Neural progenitor cell (in vitro differentiated cells): ENCODE measurements around the gene TRAPPC6A. TPM values are rescaled to one million over a fixed set of nuclear protein-coding genes. Genes with fewer than 3 reads are reported as not detected.

ENCODE experiments used
- DNase-seq: peaks from one replicate; pipeline ENCODE4 v3.0.0-alpha.2; 2016; ENCODE audit warnings: low spot score
- H2AFZ ChIP-seq: fragments of 200-600 bp; sonication (generic); replicated peaks from 2 replicates; pipeline ENCODE4 v1.6.1; 2016; ENCODE audit warnings: antibody characterized with exemption
- H3F3A ChIP-seq: fragments of 200-600 bp; sonication (generic); 2 replicates; pipeline ENCODE4 v1.6.1; 2016; ENCODE audit warnings: antibody characterized with exemption, low read depth
- H3K27ac ChIP-seq: fragments of 200-600 bp; sonication (generic); 2 replicates; pipeline ENCODE4 v1.5.1; 2016; ENCODE audit warnings: mild to moderate bottlenecking
- H3K27me3 ChIP-seq: fragments of 200-600 bp; sonication (generic); 2 replicates; pipeline ENCODE4 v1.6.1; 2016; ENCODE audit warnings: mild to moderate bottlenecking, moderate library complexity
- H3K36me3 ChIP-seq: fragments of 200-600 bp; sonication (generic); 2 replicates; pipeline ENCODE4 v1.5.1; 2016
- H3K4me1 ChIP-seq: fragments of 200-600 bp; sonication (generic); 2 replicates; pipeline ENCODE4 v1.6.1; 2016; ENCODE audit warnings: mixed run types
- H3K4me2 ChIP-seq: fragments of 200-600 bp; sonication (generic); 2 replicates; pipeline ENCODE4 v1.6.1; 2016
- H3K4me3 ChIP-seq: fragments of 200-600 bp; sonication (generic); 2 replicates; pipeline ENCODE4 v1.5.1; 2016
- H3K79me2 ChIP-seq: fragments of 200-600 bp; sonication (generic); 2 replicates; pipeline ENCODE4 v1.6.1; 2016; ENCODE audit warnings: low read depth
- H3K9ac ChIP-seq: fragments of 200-600 bp; sonication (generic); 2 replicates; pipeline ENCODE4 v1.6.1; 2016
- H3K9me3 ChIP-seq: fragments of 200-600 bp; sonication (generic); 2 replicates; pipeline ENCODE4 v1.5.1; 2016; ENCODE audit warnings: low read depth
- H4K20me1 ChIP-seq: fragments of 200-600 bp; sonication (generic); 2 replicates; pipeline ENCODE4 v1.6.1; 2016; ENCODE audit warnings: low read depth
- H3K27ac Mint-ChIP-seq: 3 replicates; pipeline ENCODE4 v1.8.0; 2021; ENCODE audit warnings: mixed read lengths
- H3K27me3 Mint-ChIP-seq: 2 replicates; pipeline ENCODE4 v1.8.0; 2022; ENCODE audit warnings: low read depth, mild to moderate bottlenecking, inconsistent platforms, moderate library complexity, mixed read lengths; ENCODE audit not compliant: insufficient read depth
- H3K36me3 Mint-ChIP-seq: 3 replicates; pipeline ENCODE4 v1.8.0; 2021; ENCODE audit warnings: mixed read lengths
- H3K4me1 Mint-ChIP-seq: 3 replicates; pipeline ENCODE4 v1.8.0; 2021; ENCODE audit warnings: mixed read lengths
- H3K4me3 Mint-ChIP-seq: 3 replicates; pipeline ENCODE4 v1.8.0; 2021; ENCODE audit warnings: mild to moderate bottlenecking, moderate library complexity, mixed read lengths
- H3K9me3 Mint-ChIP-seq: 3 replicates; pipeline ENCODE4 v1.8.0; 2020; ENCODE audit warnings: mixed read lengths
- CTCF ChIP-seq: fragments of 200-600 bp; sonication (generic); IDR thresholded peaks from 2 replicates; pipeline ENCODE4 v1.5.1; 2017; ENCODE audit warnings: antibody characterized with exemption, mild to moderate bottlenecking
- EZH2 ChIP-seq: fragments of 200-600 bp; sonication (generic); IDR thresholded peaks from 2 replicates; pipeline ENCODE4 v1.6.1; 2017; ENCODE audit warnings: antibody characterized with exemption, mild to moderate bottlenecking, moderate library complexity
- EZH2phosphoT487 ChIP-seq: fragments of 200-600 bp; sonication (generic); IDR thresholded peaks from 2 replicates; pipeline ENCODE4 v1.6.1; 2017; ENCODE audit warnings: antibody characterized with exemption
- total RNA-seq: library from RNA; depleted of rRNA; stranded (reverse); fragments of >200 nt; gene quantifications from 2 replicates; pipeline ENCODE4 v1.2.3, GENCODE V29; 2015; ENCODE audit warnings: low replicate concordance

TRAPPC6A gene
- total RNA-seq, 1 donor from 2014 or later, result 24.7 TPM

- Mint-ChIP-seq H3K9me3 (peaks cover 4% of the 10 kb centered on the region), H3K27ac (no peak overlapping the region), H3K36me3 (no peaks in the 10 kb centered on the region), H3K4me3 (no peak overlapping the region), H3K4me1 (no peaks in the 10 kb centered on the region), H3K27me3 (peaks cover 2% of the 10 kb centered on the region)
- no peak overlapping the region for H3K4me2 ChIP-seq
- H3F3A ChIP-seq, result peaks cover 2% of the 10 kb centered on the region
- H3K27ac ChIP-seq, result no peak overlapping the region
- TF ChIP-seq EZH2phosphoT487, result no peak
- no peak for TF ChIP-seq EZH2
- peak; percentile 72 for TF ChIP-seq CTCF
- peak overlapping the region; percentile 55 for H2AFZ ChIP-seq
- H3K4me1 ChIP-seq, result no peaks in the 10 kb centered on the region
- H3K9ac ChIP-seq, result no peak overlapping the region
- H3K36me3 ChIP-seq, result no peaks in the 10 kb centered on the region
- DNase-seq, result peak; percentile 77
- no peaks in the 10 kb centered on the region for H4K20me1 ChIP-seq
- H3K9me3 ChIP-seq, result no peaks in the 10 kb centered on the region
- H3K4me3 ChIP-seq, result no peak overlapping the region
- no peaks in the 10 kb centered on the region for H3K79me2 ChIP-seq
- H3K27me3 ChIP-seq, result no peaks in the 10 kb centered on the region
Measured at GRCh38 chr19:45187421-45188100, 9.5 kb upstream of the TRAPPC6A start.

GRCh38 chr19:45186509-45187334, 8.7 kb upstream of the TRAPPC6A start:
- peaks cover 2% of the 10 kb centered on the region for H3K27me3 Mint-ChIP-seq
- no peak overlapping the region for H3K4me3 Mint-ChIP-seq
- Histone ChIP-seq H3F3A (no peaks in the 10 kb centered on the region), H3K4me2 (no peak overlapping the region), H3K4me1 (no peaks in the 10 kb centered on the region), H3K79me2 (no peaks in the 10 kb centered on the region), H3K9ac (no peak overlapping the region), H3K36me3 (no peaks in the 10 kb centered on the region), H4K20me1 (no peaks in the 10 kb centered on the region), H3K4me3 (no peak overlapping the region), H2AFZ (no peak overlapping the region), H3K9me3 (no peaks in the 10 kb centered on the region), H3K27ac (no peak overlapping the region), H3K27me3 (no peaks in the 10 kb centered on the region)
- H3K4me1 Mint-ChIP-seq, result no peaks in the 10 kb centered on the region
- DNase-seq, result no peak
- TF ChIP-seq CTCF, result no peak
- TF ChIP-seq EZH2, result no peak
- no peak for TF ChIP-seq EZH2phosphoT487
- H3K9me3 Mint-ChIP-seq, result peaks cover 4% of the 10 kb centered on the region
- H3K36me3 Mint-ChIP-seq, result no peaks in the 10 kb centered on the region
- peak overlapping the region; percentile 16 for H3K27ac Mint-ChIP-seq

- TF ChIP-seq CTCF (no peak), EZH2 (no peak), EZH2phosphoT487 (no peak)
- no peak overlapping the region for H2AFZ ChIP-seq
- no peak overlapping the region for H3K27ac ChIP-seq
- H3K9me3 ChIP-seq, result no peaks in the 10 kb centered on the region
- H3K4me1 ChIP-seq, result peaks cover 10% of the 10 kb centered on the region
- peaks cover 2% of the 10 kb centered on the region for H3K4me1 Mint-ChIP-seq
- H3K27ac Mint-ChIP-seq, result no peak overlapping the region
- H4K20me1 ChIP-seq, result peaks cover 4% of the 10 kb centered on the region
- H3K9ac ChIP-seq, result no peak overlapping the region
- no peak overlapping the region for H3K4me3 Mint-ChIP-seq
- H3K36me3 Mint-ChIP-seq, result peaks cover 2% of the 10 kb centered on the region
- H3K36me3 ChIP-seq, result no peaks in the 10 kb centered on the region
- no peaks in the 10 kb centered on the region for H3K9me3 Mint-ChIP-seq
- DNase-seq, result no peak
- H3K27me3 ChIP-seq, result peaks cover 14% of the 10 kb centered on the region
- H3K79me2 ChIP-seq, result peaks cover 5% of the 10 kb centered on the region
- H3K4me3 ChIP-seq, result no peak overlapping the region
- H3F3A ChIP-seq, result peaks cover 3% of the 10 kb centered on the region
- H3K4me2 ChIP-seq, result no peak overlapping the region
- H3K27me3 Mint-ChIP-seq, result peaks cover 2% of the 10 kb centered on the region
Measured at GRCh38 chr19:45184115-45184514, 6.1 kb upstream of the TRAPPC6A start.
